SH-SY5Y (cell line): ENCODE data around the gene TPCN1.

Source experiments
- GATA2 ChIP-seq: IDR thresholded peaks from 2 replicates; pipeline ENCODE4 v1.6.1; 2011; ENCODE audit warnings: mild to moderate bottlenecking, low read depth, low read length
- GATA3 ChIP-seq: IDR thresholded peaks from 2 replicates; pipeline ENCODE4 v1.6.1; 2011; ENCODE audit warnings: low read depth, mild to moderate bottlenecking, low read length, moderate library complexity

The TPCN1 gene

GRCh38 chr12:113297621-113298471 is 76.6 kb downstream of the TPCN1 start:
- TF ChIP-seq GATA2 (no peak), GATA3 (no peak)

- TF ChIP-seq GATA3 (no peak), GATA2 (no peak)
Observed at GRCh38 chr12:113298472-113298817, 77.2 kb downstream of the TPCN1 start.

- no peak for TF ChIP-seq GATA2
- no peak for TF ChIP-seq GATA3
Observed at GRCh38 chr12:113298861-113299545, 77.7 kb downstream of the TPCN1 start.

- TF ChIP-seq GATA2 (no peak), GATA3 (no peak)
Observed at GRCh38 chr12:113299619-113300237, 78.5 kb downstream of the TPCN1 start.

DNA sequence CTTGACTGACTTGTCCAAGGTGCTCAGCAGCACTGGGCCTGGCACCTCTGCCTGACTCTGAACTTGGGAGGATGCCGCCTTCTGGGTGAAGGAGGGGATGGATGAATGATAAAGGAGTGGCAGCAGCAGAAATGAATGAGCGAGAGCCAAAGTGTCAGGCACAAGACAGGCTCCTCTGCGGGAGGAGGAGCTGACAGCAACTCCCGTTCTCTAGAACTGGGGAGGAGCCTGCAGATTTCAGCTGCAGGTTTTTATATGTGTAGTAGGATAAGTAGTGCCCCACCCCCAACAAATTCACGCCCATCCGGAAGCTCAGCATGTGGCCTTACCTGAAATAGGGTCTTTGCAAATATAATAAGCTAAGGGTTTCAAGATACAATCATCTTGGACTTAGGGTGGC is 80.5 kb downstream of the TPCN1 start:
- TF ChIP-seq GATA2: no peak
- no peak for TF ChIP-seq GATA3

DNA sequence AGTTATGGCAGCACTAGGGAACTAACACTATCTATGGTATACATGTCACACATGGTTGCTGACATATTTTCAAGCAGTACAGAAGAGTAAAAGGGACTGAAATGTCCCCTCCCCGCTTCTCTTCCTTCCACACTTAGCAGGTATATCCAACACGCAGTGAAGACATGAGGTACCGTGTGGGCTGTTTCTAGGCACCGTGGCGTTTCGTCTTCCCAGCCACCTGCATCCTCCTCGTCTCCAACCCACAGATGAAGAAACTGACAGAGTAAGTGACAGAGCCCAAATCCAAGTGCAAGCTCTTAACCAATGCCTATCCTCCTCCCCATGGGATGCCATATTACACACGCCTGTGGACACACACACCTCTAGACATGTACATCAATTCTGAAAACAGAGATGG is 81.2 kb downstream of the TPCN1 start:
- no peak for TF ChIP-seq GATA3
- no peak for TF ChIP-seq GATA2

DNA sequence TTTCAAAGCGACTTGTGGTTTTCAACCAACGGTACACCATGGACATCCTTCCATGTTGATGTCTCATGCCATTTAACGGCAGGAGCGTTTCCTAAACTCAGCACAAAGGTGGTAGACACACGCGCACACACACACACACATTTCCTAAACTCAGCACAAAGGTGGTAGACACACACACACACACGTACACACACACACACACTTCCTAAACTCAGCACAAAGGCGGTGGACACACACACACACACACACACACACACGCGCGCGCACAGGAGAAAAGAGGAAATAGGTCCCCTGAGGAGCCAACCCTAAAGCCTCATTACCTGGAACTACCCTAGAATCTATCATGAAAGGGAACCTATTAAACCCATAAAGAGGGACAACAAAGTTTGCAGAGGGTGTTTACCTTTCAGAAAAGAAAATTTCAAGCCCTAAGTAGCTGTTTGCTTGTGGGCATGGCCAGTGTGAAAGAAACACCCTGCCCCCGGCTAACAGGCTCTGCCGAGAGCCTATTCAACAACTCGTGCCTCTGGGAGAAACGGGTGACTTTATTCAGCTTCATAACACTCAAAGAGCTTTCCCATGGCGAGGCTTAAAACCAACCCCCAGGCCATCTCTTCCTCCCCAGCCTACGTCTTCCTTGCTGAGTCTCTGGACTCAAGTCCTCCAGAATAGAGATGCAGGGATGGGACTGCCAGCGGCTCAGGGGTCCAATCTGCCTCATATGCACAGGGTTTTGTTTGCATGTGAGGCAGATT is 81.8 kb downstream of the TPCN1 start:
- TF ChIP-seq GATA3 (no peak), GATA2 (no peak)

- TF ChIP-seq GATA3 (no peak), GATA2 (no peak)
Observed at GRCh38 chr12:113305281-113305856, 84.1 kb downstream of the TPCN1 start.

DNA sequence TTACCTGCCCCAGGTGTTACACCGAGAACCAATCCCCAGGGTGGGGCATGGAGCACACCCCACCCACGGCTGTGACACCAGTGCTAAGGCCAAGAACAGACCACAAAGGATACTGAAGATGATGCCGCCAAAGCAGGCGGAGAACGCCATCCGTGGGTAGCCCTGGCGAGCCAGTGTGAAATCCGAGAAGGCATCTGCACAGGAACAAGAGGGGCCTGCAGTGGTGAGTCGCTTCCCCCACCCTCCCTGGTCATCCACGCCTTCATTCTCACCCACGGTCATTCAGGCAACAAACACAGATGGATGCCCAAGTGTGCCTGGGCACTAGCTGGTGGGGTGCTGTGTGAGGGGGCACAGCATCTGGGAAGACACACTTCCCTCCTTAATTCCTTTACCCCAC is 85.1 kb downstream of the TPCN1 start:
- TF ChIP-seq GATA3: no peak
- TF ChIP-seq GATA2: no peak

DNA sequence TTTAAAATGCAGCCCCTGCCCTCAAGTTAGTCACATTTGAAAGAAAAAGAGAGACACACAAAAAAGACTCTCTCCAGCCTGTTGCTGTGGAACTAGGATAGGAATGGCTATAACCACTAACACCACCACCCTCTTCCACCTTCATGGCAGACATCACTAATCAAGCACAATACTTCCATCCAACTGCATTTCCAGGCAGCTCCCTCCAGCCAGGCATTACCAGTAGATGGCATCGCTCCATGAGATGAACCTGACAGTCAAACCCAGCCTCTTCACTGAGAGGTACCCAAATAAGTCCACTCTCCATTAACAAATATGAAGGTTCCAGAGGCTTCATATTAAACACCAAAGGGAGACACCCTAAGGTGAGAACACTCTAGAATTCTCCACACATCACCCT is 89.2 kb downstream of the TPCN1 start:
- TF ChIP-seq GATA2: no peak

GRCh38 chr12:113314121-113314529 is 92.9 kb downstream of the TPCN1 start:
- no peak for TF ChIP-seq GATA2
- no peak for TF ChIP-seq GATA3

GRCh38 chr12:113315358-113315757 is 94.1 kb downstream of the TPCN1 start:
- TF ChIP-seq GATA3 (no peak), GATA2 (no peak)

DNA sequence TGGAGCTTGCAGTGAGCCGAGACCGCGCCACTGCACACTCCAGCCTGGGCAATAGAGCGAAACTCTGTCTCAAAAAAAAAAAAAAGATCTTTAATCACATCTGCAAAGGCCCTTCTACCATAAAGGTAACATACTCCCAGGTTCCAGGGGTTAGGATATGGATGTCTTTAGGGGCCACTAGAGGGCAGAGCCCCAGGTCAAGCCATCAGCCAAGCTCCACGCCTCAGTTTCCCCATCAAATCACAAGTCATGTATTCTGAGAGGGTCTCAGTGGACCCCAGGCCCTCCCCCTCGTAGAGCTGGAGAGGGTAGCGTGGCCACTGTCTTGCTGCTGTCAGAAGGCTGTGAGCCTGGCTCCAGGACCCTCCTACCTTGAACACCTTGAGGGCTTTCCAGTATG is 94.9 kb downstream of the TPCN1 start:
- TF ChIP-seq GATA3 (no peak), GATA2 (no peak)

DNA sequence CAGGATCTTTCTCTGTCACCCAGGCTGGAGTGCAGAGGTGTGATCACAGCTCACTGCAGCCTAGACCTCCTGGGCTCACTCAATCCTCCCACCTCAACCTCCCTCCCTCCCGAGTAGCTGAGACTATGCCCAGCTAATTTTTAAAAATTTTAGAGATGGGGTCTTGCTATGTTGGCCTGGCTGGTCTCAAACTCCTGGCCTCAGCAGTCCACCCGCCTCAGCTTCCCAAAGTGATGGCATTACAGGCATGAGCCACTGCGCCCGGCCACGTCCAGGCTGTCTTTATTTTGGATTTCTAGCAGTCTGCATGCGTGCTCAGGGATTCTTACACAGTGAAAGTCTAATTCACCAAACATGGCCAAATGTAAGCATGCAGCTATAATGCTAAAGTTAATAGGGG is 95.9 kb downstream of the TPCN1 start:
- TF ChIP-seq GATA3 (no peak), GATA2 (no peak)

DNA sequence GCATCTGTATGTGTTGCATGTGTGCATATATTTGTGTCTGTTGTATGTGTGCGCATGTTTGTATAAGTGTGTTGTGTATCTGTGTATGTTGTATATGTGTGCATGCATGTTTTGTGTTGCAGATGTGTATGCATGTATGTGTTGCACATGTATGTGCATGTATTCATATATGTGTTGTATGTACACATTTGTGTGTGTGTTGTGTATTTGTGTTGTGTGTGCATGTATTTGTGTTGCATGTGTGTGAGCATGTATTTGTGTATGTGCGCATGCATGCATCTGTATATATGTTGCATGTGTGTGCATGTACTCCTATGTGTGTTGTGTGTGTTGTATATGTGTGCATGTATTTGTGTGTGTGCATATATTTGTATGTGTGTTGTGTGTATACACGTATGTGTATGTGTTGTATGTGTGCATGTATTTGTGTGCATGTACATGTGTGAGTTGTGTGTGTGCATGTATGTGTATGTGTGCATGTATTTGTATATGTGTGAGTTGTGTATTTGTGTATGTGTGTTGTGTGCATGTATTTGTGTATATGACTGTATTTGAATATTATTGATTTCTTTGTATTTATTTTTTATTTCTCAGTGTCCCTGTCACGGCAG is 96.9 kb downstream of the TPCN1 start:
- TF ChIP-seq GATA3: no peak
- no peak for TF ChIP-seq GATA2
